Embryonic facial prominence (tissue), 1 donor: ENCODE data around the gene ATAD1.
"Not testable (repeated sequence)": the region's sequence is repeated elsewhere in the genome, so short reads cannot be mapped to it uniquely, and the experiment has no call there.

Experiments used
- DNase-seq: peaks from one replicate; pipeline ENCODE4 v3.0.0-alpha.2; 2016; ENCODE audit errors: extremely low spot score

ATAD1 gene

DNA sequence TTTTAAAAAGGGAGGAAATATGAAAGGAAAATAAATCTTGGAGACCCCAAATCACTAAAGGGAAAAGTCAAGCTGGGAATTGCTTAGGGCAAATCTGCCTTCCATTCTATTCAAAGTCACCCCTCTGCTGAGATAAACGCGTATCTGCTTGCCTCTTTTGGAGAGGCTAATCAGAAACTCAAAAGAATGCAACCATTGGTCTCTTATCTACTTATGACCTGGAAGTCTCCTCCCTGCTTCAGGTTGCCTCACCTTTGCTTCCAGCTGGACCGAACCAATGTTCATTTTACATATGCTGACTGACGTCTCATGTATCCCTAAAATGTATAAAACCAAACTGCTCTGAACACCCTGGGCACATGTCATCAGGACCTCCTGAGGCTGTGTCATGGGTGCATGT is 14.7 kb downstream of the ATAD1 start:
- no peak for DNase-seq

- DNase-seq: not testable (repeated sequence)
These were observed 16.1 kb downstream of the ATAD1 start for GRCh38 chr10:87801813-87802435.

DNA sequence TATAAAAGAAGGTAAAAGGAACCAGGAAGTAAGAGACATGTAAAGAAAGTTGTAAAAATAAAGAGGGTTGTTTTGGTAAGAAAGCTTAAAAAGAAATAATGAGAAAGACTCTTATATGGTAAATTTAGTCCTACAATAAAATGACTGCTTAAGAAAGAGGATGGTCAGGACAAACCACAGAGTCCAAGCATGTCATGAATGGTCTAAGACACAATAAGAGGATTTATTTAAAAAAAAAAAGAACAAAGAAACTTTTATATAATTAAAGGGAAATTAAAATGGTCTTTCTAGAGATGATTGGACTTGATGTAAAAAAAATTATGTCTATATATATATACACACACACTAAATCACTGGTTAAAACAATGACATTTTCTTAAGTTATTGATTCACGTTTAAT is 18.2 kb downstream of the ATAD1 start:
- DNase-seq: no peak

- no peak for DNase-seq
These were observed 19.9 kb downstream of the ATAD1 start for GRCh38 chr10:87798082-87798481.

DNA sequence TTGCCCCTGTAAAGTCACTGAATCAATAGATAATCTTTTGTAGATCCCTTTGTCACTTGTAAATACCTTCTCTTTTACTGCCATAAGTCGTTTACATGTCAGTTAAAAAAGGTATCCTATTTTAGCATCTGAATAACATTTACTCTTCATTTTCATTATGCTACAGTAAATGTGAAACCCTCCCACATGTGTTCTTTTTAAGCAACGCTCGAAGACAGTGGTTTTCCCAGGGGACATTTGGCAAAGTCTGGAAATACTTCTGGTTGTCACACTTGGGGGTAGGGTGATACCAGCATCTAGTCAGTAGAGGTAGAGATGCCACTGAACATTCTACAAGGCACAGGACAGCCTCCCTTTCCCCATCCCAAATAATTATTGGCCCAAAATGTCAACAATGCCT is 23.7 kb downstream of the ATAD1 start:
- no peak for DNase-seq

GRCh38 chr10:87790185-87790584 is 27.8 kb downstream of the ATAD1 start:
- no peak for DNase-seq

GRCh38 chr10:87786421-87786820 is 31.6 kb downstream of the ATAD1 start:
- DNase-seq: no peak

GRCh38 chr10:87782721-87783120 is 35.3 kb downstream of the ATAD1 start:
- DNase-seq: no peak

DNA sequence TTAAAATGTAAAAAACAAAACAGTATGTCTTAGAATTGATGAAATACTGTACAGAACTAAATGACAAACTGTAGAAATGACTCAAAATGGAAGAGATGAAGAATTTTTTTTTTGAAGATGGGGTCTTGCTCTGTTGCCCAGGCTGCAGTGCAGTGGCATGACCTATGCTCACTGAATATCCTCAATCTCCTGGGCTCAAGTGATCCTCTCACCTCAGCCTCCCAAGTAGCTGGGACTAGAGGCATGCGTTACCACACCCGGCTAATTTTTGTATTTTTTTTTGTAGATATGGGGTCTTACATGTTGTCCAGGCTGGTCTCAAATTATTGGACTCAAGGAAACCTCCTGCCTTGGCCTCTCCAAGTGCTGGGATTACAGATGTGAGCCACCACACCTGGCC is 36.5 kb downstream of the ATAD1 start:
- no peak for DNase-seq

DNA sequence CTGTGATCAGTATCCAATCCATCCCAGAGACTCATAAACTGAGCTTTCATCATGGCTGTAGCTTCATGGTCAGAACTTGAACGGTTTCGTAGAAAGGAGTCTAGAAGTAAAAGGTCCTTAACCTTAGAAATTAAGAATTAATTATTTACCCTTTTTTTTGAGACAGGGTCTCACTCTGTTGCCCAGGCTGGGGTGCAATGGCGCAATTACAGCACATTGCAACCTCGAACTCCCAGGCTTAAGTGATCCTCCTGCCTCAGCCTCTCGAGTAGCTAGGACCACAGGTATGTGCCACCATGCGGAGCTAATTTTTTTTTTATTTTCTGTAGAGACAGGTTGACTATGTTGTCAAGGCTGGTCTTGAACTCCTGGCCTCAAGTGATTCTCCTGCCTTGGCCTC is 41.7 kb downstream of the ATAD1 start:
- DNase-seq: no peak

DNA sequence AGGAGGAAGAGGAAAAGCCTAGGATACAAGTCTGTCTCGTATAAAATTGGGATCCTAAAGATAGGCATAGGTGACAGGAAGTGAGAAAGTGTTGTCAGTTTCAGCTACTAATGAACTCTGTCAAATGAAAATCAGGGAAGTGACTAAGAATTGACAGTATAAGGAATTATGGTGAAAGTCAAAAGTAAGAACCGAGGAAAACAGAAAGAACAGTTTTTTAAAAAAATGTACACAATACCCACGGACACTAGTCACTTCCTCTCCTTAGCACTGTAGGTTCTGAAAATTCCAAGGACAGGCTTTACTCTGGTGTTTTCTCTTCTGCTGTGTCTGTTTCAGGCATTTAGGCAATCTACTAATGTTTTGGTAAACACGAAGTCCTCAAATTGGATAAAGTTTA is 42.3 kb downstream of the ATAD1 start:
- DNase-seq: no peak

DNA sequence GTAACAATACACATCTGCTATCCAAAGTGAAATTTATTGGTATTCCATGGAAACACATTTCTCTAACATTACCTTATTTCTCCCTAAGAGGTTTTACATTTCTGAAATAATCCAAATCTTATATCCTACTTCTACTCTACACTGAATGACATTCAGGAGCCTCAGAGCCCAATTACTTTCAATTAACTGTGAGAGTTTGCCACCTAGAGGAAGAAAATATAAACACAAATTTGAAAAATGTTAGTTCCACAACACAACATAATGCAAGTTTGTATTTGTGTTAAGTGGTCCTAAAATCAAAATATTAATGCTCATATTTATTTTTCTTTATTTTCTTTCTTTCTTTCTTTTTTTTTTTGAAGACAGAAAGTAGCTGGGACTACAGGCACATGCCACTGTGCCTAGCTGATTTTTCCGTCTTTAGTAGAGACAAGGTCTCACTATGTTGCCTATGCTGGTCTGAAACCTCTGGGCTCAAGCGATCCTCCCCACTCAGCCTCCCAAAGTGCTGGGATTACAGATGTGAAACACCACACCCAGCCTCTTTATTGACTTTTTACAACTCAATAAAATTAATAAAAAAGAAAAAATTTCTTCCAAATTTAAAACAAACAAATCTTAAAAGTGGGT is 46.0 kb downstream of the ATAD1 start:
- DNase-seq: no peak

DNA sequence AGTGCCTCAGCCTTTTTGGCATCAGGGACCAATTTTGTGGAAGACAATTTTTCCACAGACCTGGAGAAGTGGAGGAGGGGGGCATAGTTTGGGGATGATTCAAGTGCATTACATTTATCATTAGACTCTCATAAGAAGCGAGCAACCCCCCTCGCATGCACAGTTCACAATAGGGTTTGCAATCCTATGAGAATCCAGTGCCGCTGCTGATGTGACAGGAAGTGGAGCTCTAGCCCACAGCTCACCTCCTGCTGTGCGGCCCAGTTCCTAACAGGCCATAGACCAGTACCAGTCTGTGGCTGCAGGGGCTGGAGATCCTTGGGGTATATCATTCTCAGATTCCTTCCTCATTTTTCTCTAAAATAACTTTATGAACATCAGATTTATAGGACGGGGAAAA is 50.8 kb downstream of the ATAD1 start:
- DNase-seq: no peak

DNA sequence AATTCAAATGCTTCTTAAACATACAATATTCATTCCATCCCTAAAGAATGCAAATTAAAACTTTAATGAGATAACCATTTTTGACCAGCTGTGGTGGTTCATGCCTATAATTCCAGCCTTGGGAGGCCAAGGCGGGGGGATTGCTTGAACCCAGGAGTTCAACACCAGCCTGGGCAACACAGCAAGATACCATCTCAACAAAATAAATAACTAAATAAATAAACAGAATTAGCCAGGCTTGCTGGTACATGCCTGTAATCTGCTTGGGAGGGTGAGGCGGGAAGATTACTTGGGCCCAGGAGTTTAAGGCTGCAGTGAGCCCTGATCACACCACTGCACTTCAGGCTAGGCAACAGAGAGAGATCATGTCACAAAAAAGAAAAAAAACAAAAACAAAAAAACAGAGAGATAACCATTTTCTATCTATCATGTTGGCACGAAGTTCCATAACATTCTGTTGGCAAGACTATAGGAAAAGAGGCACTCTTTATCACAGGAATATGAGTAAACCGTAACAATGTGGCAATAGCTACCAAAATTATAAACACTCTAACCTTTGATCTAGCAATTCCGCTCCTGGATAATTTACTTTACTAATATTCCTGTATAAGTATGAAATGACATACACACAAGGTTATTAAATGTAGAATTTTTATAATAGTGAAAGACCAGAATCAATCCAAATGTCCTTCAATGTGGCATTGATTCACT is 52.2 kb downstream of the ATAD1 start:
- DNase-seq: no peak

GRCh38 chr10:87764072-87764934 is 53.7 kb downstream of the ATAD1 start:
- no peak for DNase-seq

DNA sequence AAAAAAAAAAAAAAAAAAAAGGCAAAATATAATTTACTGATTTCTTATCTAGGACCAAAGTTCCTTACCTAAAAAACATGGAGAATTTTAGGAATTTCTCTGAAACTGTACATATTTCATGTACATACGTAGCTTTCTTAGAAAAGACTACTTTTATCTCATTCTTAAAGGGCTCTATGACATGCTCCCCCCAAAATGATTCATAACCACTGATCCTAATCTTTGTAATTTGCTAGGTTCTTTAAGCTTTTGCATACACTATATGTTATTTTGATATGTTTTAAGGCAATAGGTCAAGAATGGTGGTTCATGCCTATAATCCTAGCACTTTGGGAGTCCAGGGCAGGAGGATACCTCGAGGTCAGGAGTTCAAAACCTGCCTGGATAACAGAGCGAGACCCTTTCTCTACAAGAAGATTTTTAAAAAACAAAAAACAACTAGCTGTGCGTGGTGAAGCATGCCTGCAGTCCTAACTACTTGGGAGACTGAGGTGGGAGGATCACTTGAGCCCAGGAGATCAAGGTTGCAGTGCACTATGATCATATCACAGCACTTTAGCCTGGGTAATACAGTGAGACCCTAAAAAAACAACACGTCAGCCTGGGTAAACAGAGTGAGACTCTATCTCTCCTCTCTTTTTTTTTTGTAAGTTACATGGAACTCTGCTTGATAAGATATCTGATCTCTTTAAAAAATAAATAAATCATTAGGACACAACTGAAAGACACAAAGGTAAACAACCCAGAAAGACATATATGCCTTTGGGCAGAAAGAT is 54.8 kb downstream of the ATAD1 start:
- no peak for DNase-seq

DNA sequence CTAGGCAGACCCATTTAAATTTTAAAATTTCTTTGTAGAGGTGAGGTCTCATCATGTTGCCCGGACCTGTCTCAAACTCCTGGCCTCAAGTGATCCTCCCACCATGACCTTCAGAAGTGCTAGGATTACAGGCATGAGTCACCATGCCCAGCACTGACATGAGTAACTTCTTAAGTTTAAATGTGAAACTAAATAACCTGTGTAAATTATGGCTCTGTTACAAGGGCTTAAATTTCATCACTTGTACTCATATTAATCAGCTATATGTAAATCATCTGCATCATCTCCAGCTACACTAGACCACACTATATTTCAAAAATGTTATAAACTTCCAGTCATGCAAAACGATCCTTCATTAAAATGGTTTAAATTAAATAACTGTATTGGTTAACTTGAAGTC is 56.1 kb downstream of the ATAD1 start:
- DNase-seq: no peak

- no peak for DNase-seq
These were observed 56.9 kb downstream of the ATAD1 start for GRCh38 chr10:87761153-87761552.

DNA sequence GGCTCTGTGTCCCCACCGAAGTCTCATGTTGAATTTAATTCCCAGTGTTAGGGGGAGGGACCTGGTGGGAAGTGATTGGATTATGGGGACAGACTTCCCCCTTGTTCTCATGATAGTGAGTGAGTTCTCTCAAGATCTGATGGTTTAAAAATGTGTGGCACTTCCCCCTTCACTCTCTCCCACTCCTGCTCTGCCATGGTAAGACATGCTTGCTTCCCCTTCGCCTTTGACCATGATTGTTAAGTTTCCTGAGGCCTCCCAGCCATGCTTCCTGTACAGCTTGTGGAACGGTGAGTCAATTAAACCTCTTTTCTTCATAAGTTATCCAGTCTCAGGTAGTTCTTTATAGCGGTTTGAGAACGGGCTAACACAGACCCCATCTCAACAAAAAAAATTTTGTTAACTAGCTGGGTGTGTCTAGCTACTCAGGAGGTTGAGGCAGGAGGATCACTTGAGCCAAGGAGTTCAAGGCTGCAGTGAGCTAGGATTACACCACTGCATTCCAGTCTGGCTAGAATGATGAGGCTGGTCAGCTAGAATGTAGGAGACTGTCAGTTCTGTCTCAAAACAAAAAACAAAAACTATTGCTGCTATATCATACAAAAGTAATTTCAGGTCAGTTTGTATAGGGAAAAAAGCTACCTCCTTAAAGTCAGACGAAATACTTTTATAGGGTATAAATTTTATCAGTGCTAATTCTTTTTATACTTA is 57.7 kb downstream of the ATAD1 start:
- no peak for DNase-seq

DNA sequence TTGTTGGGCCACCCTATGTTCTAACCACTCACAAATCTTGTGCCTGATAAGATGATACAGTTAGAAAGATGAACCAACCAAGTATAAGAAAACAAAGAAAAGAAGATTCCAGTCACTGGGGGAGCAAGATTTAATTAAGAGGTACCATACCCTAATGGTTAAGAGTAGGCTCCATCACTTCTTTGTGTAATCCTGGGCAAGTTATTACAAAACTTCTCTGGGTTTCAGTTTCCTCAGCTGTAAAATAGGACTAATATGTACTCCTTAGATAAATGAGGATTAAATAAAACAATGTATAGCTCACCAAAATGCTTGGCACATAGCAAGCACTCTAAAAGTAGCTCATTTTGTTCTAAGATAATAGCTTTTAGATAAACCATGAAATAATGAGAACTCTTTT is 58.5 kb downstream of the ATAD1 start:
- no peak for DNase-seq

- no peak for DNase-seq
These were observed 60.3 kb downstream of the ATAD1 start for GRCh38 chr10:87757685-87758084.
